ENCODE measurements around the gene MALT1.

MALT1 gene

DNA sequence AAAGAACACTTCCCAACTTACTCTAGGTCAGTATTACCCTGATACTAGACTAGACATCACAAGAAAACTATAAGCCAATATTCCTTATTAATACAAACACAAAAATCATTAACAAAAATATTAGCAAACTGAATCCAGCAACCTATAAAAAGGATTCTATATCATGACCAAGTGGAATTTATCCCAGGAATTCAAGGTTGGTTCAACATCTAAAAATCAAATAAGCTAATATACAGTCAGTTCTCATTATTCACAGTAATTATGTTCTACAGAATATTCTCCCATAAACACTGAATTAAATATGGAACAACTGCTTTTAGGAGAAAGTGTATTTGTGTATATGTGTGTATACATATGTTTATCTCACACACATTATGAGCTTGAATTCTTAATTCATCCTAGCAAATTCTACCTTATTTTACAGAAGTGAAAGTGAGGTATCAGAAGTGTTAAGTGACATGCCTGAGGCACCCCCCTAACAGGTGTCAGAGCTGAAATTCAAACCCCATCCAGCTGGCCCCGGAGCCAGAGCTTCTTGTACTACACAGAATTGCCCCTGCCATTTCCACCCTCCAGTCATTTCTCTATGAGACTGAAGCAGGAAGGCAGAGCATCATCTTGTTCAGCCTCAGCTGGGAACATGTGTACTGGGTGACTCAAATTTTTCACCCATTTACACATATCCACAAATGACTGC is 77.8 kb downstream of the MALT1 start:
- WGBS (ENCODE audit: insufficient coverage): no CpG with 5 or more reads among the region's 1 CpG
- ChIA-PET POLR2A (no interaction called here), CTCF (interaction anchor here (1.0 to 2.3 kb wide), 3 partner anchors 14 to 77 kb away, joined by 3 to 14 read pairs (median 3); no protein-coding TSS in a partner anchor)
- Histone ChIP-seq H3K4me3 (ENCODE audit: control insufficient read depth in 1 of 7, extremely low read depth in 1 of 7, insufficient read depth in 4 of 7, low read depth in 2 of 7, low read length in 6 of 7) (no peak overlapping the region), H3K4me1 (ENCODE audit: control extremely low read depth in 1 of 4, control insufficient read depth in 4 of 4, insufficient read depth in 4 of 4, low read length in 3 of 4) (peaks cover 0 to 8% (median 1%) of the 10 kb centered on the region in 4 experiments), H3K9me3 (ENCODE audit: control extremely low read depth in 1 of 5, control insufficient read depth in 4 of 5, insufficient read depth in 2 of 5, low read depth in 1 of 5, low read length in 4 of 5) (peaks cover 4 to 21% (median 4%) of the 10 kb centered on the region in 5 experiments), H3K36me3 (ENCODE audit: control insufficient read depth in 4 of 4, insufficient read depth in 4 of 4, low read length in 3 of 4) (peaks cover 8 to 46% (median 34%) of the 10 kb centered on the region in 4 experiments), H3K27me3 (replicated peaks in 2 of 5; ENCODE audit: control insufficient read depth in 4 of 5, insufficient read depth in 5 of 5, low read length in 4 of 5) (no peaks in the 10 kb centered on the region), H3K27ac (ENCODE audit: insufficient read depth in 1 of 2, low read depth in 1 of 2, low read length in 2 of 2, poor library complexity in 1 of 2, severe bottlenecking in 2 of 2) (no peak overlapping the region)
- peak in 1 of 3 donors; percentile 15 for DNase-seq

DNA sequence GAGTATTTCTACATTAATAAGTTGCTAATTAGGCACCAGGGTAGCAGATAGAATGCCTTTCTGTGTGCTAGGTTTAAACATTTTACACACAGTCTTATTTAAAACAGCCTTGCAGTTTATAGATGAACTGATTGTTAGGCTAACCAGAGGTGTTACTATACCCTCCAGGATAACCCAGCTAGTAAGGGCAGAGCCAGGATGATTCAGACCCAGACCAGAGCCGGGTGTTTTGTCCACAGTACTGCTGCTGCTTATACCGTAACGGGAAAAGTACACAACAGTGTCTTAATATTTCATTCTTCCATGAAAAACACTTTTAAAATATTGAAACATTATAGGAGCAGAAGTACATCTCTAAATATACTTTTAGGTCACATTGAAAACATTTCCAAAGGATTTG is 82.7 kb downstream of the MALT1 start:
- H3K27ac ChIP-seq (ENCODE audit: insufficient read depth in 1 of 2, low read depth in 1 of 2, low read length in 2 of 2, poor library complexity in 1 of 2, severe bottlenecking in 2 of 2): no peak overlapping the region
- CTCF ChIA-PET: interaction anchor here (1.3 to 5.0 kb wide), 4 partner anchors 11 to 224 kb away, joined by 4 to 33 read pairs (median 6); no protein-coding TSS in a partner anchor
- H3K4me1 ChIP-seq (ENCODE audit: control extremely low read depth in 1 of 4, control insufficient read depth in 4 of 4, insufficient read depth in 4 of 4, low read length in 3 of 4): peaks cover 4 to 23% (median 10%) of the 10 kb centered on the region in 4 experiments
- H3K36me3 ChIP-seq (ENCODE audit: control insufficient read depth in 4 of 4, insufficient read depth in 4 of 4, low read length in 3 of 4): peaks cover 0 to 15% (median 10%) of the 10 kb centered on the region in 4 experiments
- no peak overlapping the region for H3K4me3 ChIP-seq (ENCODE audit: control insufficient read depth in 1 of 7, extremely low read depth in 1 of 7, insufficient read depth in 4 of 7, low read depth in 2 of 7, low read length in 6 of 7)
- DNase-seq: no peak
- WGBS (ENCODE audit: insufficient coverage): 100% methylated on average over 1 of the region's 3 CpGs
- no peaks in the 10 kb centered on the region for H3K27me3 ChIP-seq (replicated peaks in 2 of 5; ENCODE audit: control insufficient read depth in 4 of 5, insufficient read depth in 5 of 5, low read length in 4 of 5)
- POLR2A ChIA-PET: no interaction called here
- peaks cover 4 to 8% (median 4%) of the 10 kb centered on the region in 5 experiments for H3K9me3 ChIP-seq (ENCODE audit: control extremely low read depth in 1 of 5, control insufficient read depth in 4 of 5, insufficient read depth in 2 of 5, low read depth in 1 of 5, low read length in 4 of 5)

DNA sequence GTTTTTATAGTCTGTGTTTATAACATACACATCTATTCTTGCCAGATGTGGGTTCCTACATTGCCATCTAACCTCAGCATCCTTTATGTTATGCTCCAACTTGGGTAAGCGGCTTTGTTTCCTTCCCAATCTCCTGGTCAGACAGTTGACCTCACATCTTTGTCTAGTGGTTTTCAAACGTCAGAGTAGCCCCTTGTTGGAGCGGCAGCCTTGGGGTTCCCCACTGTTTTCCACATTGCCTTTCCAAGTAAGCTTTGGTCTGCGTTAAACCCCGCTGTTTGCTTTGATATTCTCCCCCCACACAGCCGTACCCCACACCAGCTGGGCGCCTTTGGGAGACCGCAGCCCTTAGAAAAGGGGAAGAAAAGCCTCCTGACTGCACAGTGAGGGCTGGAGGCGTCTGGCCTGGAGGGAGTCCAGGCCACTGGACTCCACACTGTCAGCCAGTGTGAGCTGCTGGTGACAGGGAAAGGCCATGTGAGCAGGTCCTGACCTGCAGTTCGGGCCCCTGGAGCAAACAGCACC is 83.3 kb downstream of the MALT1 start:
- CTCF ChIA-PET: interaction anchor here (1.1 to 5.0 kb wide), 7 partner anchors 10 to 230 kb away, joined by 4 to 33 read pairs (median 4); no protein-coding TSS in a partner anchor
- WGBS (ENCODE audit: insufficient coverage): 2% methylated on average over 5 of the region's 10 CpGs
- Histone ChIP-seq H3K27me3 (replicated peaks in 2 of 5; ENCODE audit: control insufficient read depth in 4 of 5, insufficient read depth in 5 of 5, low read length in 4 of 5) (no peaks in the 10 kb centered on the region), H3K36me3 (ENCODE audit: control insufficient read depth in 4 of 4, insufficient read depth in 4 of 4, low read length in 3 of 4) (peaks cover 0 to 9% (median 6%) of the 10 kb centered on the region in 4 experiments), H3K9me3 (ENCODE audit: control extremely low read depth in 1 of 5, control insufficient read depth in 4 of 5, insufficient read depth in 2 of 5, low read depth in 1 of 5, low read length in 4 of 5) (peaks cover 0 to 3% (median 0%) of the 10 kb centered on the region in 5 experiments), H3K27ac (ENCODE audit: insufficient read depth in 1 of 2, low read depth in 1 of 2, low read length in 2 of 2, poor library complexity in 1 of 2, severe bottlenecking in 2 of 2) (no peak overlapping the region), H3K4me3 (ENCODE audit: control insufficient read depth in 1 of 7, extremely low read depth in 1 of 7, insufficient read depth in 4 of 7, low read depth in 2 of 7, low read length in 6 of 7) (peak overlapping the region in 2 of 7 experiments; percentile 20 to 26), H3K4me1 (ENCODE audit: control extremely low read depth in 1 of 4, control insufficient read depth in 4 of 4, insufficient read depth in 4 of 4, low read length in 3 of 4) (peaks cover 4 to 23% (median 10%) of the 10 kb centered on the region in 4 experiments)
- DNase-seq: peak; percentile 38 to 86 (median 85)
- POLR2A ChIA-PET: no interaction called here

DNA sequence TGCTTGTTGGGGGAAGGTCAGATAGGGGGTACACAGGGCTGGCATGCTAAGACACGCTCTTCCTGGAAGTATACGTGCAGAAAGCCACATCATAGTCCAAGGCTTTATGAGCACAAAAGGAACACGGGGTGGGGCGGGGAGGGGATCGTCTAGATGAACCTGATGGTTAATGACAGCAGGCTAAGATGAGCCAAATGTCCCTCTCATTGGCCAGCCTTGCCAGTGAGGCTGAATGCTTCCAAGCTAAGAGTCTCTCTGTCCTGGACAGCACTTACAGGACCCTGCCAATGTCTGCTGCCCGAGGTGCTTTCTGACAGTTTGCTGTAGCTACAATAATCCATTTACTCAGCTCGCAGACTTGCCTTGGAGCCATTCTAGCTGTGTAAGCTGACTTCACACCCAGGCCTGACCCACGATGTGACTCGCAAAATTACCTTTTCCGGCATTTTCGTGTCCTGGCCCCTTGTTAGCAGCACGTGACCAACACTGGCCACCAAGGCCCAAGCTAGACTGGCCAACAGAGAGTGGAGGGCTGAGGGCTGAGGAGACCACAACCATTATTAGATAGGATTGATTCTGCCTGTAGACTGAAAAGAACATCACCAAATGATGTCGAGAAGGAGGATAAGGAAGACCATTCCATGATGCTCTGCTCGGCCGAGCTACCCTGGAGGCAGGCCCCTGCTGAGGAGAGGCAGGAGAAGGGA is 84.2 kb downstream of the MALT1 start:
- no peaks in the 10 kb centered on the region for H3K27me3 ChIP-seq (replicated peaks in 2 of 5; ENCODE audit: control insufficient read depth in 4 of 5, insufficient read depth in 5 of 5, low read length in 4 of 5)
- peaks cover 0 to 1% (median under 1%) of the 10 kb centered on the region in 4 experiments for H3K36me3 ChIP-seq (ENCODE audit: control insufficient read depth in 4 of 4, insufficient read depth in 4 of 4, low read length in 3 of 4)
- peaks cover 4 to 23% (median 10%) of the 10 kb centered on the region in 4 experiments for H3K4me1 ChIP-seq (ENCODE audit: control extremely low read depth in 1 of 4, control insufficient read depth in 4 of 4, insufficient read depth in 4 of 4, low read length in 3 of 4)
- H3K27ac ChIP-seq (ENCODE audit: insufficient read depth in 1 of 2, low read depth in 1 of 2, low read length in 2 of 2, poor library complexity in 1 of 2, severe bottlenecking in 2 of 2): no peak overlapping the region
- CTCF ChIA-PET: interaction anchor here (1.1 to 5.0 kb wide), 5 partner anchors 9 to 231 kb away, joined by 3 to 33 read pairs (median 4); no protein-coding TSS in a partner anchor
- H3K9me3 ChIP-seq (ENCODE audit: control extremely low read depth in 1 of 5, control insufficient read depth in 4 of 5, insufficient read depth in 2 of 5, low read depth in 1 of 5, low read length in 4 of 5): no peaks in the 10 kb centered on the region
- DNase-seq: no peak
- WGBS (ENCODE audit: insufficient coverage): 93% methylated on average over 15 of the region's 15 CpGs
- H3K4me3 ChIP-seq (ENCODE audit: control insufficient read depth in 1 of 7, extremely low read depth in 1 of 7, insufficient read depth in 4 of 7, low read depth in 2 of 7, low read length in 6 of 7): no peak overlapping the region
- POLR2A ChIA-PET: no interaction called here

DNA sequence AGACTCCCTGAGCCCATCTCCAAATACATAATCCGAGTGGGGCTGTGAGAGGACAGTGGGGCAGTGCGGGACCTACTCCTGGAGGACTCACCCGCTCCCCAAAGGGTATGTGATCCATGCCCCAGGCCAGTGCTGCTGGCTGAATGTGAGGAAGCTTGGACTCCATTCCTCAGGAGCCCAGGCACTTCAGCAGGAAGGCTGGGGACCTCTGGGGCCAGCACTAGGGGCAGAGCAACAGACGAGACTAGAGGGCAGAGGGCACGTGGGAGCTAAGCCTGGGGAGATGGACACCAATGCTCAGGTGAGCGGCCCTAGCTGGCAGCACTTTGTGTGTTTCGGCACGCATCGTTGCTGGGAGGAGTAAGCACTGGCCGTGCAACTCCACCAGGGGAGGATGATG is 84.9 kb downstream of the MALT1 start:
- Histone ChIP-seq H3K9me3 (ENCODE audit: control extremely low read depth in 1 of 5, control insufficient read depth in 4 of 5, insufficient read depth in 2 of 5, low read depth in 1 of 5, low read length in 4 of 5) (no peaks in the 10 kb centered on the region), H3K27me3 (replicated peaks in 2 of 5; ENCODE audit: control insufficient read depth in 4 of 5, insufficient read depth in 5 of 5, low read length in 4 of 5) (no peaks in the 10 kb centered on the region), H3K4me3 (ENCODE audit: control insufficient read depth in 1 of 7, extremely low read depth in 1 of 7, insufficient read depth in 4 of 7, low read depth in 2 of 7, low read length in 6 of 7) (no peak overlapping the region), H3K27ac (ENCODE audit: insufficient read depth in 1 of 2, low read depth in 1 of 2, low read length in 2 of 2, poor library complexity in 1 of 2, severe bottlenecking in 2 of 2) (no peak overlapping the region), H3K4me1 (ENCODE audit: control extremely low read depth in 1 of 4, control insufficient read depth in 4 of 4, insufficient read depth in 4 of 4, low read length in 3 of 4) (peaks cover 4 to 26% (median 11%) of the 10 kb centered on the region in 4 experiments), H3K36me3 (ENCODE audit: control insufficient read depth in 4 of 4, insufficient read depth in 4 of 4, low read length in 3 of 4) (no peaks in the 10 kb centered on the region)
- 96% methylated on average over 4 of the region's 10 CpGs for WGBS (ENCODE audit: insufficient coverage)
- ChIA-PET POLR2A (no interaction called here), CTCF (interaction anchor here (1.6 to 5.0 kb wide), 3 partner anchors 9 to 227 kb away, joined by 3 to 33 read pairs (median 9); no protein-coding TSS in a partner anchor)
- DNase-seq: no peak

DNA sequence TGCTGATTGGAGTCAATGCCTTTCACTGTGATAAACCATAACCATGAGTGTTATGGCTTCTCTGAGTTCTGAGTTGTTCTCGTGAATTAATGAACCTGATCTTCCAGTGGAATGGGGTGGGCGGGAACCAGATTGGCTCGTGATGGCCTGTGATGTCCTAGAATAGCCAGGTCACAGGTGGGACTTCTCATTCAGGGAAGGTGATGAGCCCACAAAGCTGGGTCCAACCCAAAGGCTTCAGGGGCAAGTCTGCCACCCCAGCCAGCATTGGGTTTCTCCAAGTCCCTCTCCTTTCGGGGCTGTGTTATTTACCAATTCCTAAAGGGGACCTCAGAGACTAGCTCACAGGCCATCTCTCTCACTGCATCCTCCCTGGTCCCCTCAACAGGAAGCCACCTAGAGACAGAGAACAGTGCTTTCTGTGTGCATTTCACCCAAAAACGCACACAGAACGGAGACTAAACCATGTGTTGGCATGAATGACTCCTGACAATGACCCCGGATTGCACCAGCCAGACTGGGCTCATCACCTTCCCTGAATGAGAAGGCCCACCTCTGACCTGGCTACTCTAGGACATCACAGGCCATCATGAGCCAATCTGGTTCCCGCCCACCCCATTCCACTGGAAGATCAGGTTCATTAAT is 85.5 kb downstream of the MALT1 start:
- no peaks in the 10 kb centered on the region for H3K9me3 ChIP-seq (ENCODE audit: control extremely low read depth in 1 of 5, control insufficient read depth in 4 of 5, insufficient read depth in 2 of 5, low read depth in 1 of 5, low read length in 4 of 5)
- no peaks in the 10 kb centered on the region for H3K36me3 ChIP-seq (ENCODE audit: control insufficient read depth in 4 of 4, insufficient read depth in 4 of 4, low read length in 3 of 4)
- no peak overlapping the region for H3K27ac ChIP-seq (ENCODE audit: insufficient read depth in 1 of 2, low read depth in 1 of 2, low read length in 2 of 2, poor library complexity in 1 of 2, severe bottlenecking in 2 of 2)
- POLR2A ChIA-PET: no interaction called here
- peaks cover 4 to 29% (median 12%) of the 10 kb centered on the region in 4 experiments for H3K4me1 ChIP-seq (ENCODE audit: control extremely low read depth in 1 of 4, control insufficient read depth in 4 of 4, insufficient read depth in 4 of 4, low read length in 3 of 4)
- no peak for DNase-seq
- CTCF ChIA-PET: interaction anchor here (1.6 to 5.0 kb wide), 3 partner anchors 8 to 228 kb away, joined by 3 to 33 read pairs (median 9); no protein-coding TSS in a partner anchor
- H3K4me3 ChIP-seq (ENCODE audit: control insufficient read depth in 1 of 7, extremely low read depth in 1 of 7, insufficient read depth in 4 of 7, low read depth in 2 of 7, low read length in 6 of 7): no peak overlapping the region
- no peaks in the 10 kb centered on the region for H3K27me3 ChIP-seq (replicated peaks in 2 of 5; ENCODE audit: control insufficient read depth in 4 of 5, insufficient read depth in 5 of 5, low read length in 4 of 5)
- 100% methylated on average over 6 of the region's 8 CpGs for WGBS (ENCODE audit: insufficient coverage)
